ENCODE measurements around the gene TRIP13. TPM values are rescaled to one million over a fixed set of nuclear protein-coding genes. Genes with fewer than 3 reads are reported as not detected.

Gene TRIP13
- total and polyA plus RNA-seq, 12 donors = 0.30 to 5.0 (median 0.78) TPM

DNA sequence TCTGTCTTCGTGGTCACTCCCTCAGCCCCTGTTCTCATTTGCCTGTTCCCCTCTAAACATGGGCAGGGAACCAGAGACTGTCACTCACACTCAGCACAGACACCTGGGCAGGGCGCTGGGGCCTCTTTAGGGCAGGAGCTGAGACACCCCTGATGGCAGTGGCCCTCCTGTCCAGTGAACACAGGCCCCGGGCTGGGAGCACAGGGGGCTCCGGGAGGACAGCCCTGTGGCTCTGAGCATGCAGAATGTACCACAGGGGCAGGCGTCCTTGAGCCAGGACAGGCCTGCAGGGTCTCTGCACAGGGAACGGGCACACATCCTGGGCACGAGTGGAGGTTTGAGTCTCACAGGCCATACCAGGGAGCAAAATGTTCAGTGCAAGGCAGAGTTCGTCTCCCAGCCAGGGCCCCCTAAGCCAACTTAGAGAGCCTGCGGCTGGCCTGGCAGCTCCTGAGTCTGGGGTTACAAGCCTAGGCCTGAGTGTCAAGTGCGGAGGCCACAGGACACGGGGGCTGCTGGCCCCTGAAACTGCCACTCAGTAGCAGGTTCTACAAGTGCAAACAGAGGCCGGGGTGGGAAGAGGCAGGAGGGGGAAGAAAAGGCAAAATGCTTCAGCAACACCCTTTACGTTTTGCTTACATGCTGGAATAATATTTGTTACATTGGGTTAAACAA is 60.0 kb downstream of the TRIP13 start:
- Histone ChIP-seq H3K4me1 (replicated peaks in 1 of 2) (no peaks in the 10 kb centered on the region), H3K27ac (no peak overlapping the region), H3K9me3 (replicated peaks in 1 of 3) (no peaks in the 10 kb centered on the region), H3K4me3 (no peak overlapping the region), H3K27me3 (no peaks in the 10 kb centered on the region), H3K36me3 (replicated peaks in 1 of 2) (no peaks in the 10 kb centered on the region)
- WGBS, 4 donors = 49 to 85% (median 80%) methylated on average over 3 to 13 of the region's 13 CpGs
- peak in 1 of 7 donors; percentile 31 for DNase-seq
- TF ChIP-seq POLR2A (IDR thresholded peaks at IDR 0.05) = no peak
- TF ChIP-seq, protein P1, sequence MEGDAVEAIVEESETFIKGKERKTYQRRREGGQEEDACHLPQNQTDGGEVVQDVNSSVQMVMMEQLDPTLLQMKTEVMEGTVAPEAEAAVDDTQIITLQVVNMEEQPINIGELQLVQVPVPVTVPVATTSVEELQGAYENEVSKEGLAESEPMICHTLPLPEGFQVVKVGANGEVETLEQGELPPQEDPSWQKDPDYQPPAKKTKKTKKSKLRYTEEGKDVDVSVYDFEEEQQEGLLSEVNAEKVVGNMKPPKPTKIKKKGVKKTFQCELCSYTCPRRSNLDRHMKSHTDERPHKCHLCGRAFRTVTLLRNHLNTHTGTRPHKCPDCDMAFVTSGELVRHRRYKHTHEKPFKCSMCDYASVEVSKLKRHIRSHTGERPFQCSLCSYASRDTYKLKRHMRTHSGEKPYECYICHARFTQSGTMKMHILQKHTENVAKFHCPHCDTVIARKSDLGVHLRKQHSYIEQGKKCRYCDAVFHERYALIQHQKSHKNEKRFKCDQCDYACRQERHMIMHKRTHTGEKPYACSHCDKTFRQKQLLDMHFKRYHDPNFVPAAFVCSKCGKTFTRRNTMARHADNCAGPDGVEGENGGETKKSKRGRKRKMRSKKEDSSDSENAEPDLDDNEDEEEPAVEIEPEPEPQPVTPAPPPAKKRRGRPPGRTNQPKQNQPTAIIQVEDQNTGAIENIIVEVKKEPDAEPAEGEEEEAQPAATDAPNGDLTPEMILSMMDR (IDR thresholded peaks at IDR 0.05) = no peak
- intact Hi-C loops (cut with DNase I) = no loop called here

DNA sequence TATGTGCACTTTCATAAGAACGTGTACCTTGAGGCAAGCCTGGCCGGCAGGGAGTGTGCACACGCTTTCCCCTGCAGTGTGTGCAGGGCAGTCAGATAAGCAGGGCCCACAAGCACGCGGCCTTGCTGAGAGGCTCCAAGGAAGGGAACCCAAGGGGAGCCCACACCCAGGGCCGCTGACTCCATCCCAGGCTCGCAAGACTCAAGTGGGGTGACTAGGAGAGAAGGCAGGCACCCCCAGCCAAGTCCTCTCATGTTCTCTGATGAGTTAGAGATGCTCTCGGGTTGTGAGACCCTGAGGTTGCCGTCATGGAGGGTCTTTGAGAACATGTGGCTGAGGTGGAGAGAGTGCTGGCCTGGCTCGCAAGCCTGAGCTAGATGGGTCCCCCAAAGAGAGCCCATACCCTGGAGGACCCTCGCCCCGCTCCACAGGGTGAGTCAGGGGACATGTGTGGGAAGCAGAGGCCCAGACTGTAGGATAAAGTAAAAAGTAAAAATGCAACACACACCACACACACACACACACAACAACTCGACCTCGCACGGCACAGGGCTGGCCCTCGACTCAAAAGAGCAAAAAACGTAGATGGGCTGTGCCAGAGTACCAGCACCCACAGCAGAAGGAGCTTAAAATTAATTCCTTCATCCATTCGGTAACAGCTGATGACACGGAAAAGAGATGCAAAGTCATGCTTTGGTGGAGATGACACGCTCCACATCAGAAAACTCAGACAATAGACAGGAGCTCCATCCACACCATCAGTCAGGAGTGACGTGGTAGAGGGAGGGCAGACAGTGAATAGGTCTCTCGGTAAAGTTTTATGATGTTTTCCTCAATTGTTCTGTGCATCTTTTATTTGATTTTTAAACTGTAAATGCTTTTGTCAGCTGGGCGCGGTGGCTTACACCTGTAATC is 61.1 kb downstream of the TRIP13 start:
- Histone ChIP-seq H3K4me1 (replicated peaks in 1 of 2) (no peaks in the 10 kb centered on the region), H3K9me3 (replicated peaks in 1 of 3) (no peaks in the 10 kb centered on the region), H3K36me3 (replicated peaks in 1 of 2) (no peaks in the 10 kb centered on the region), H3K27ac (no peak overlapping the region), H3K4me3 (no peak overlapping the region), H3K27me3 (no peaks in the 10 kb centered on the region)
- TF ChIP-seq, protein P1 (IDR thresholded peaks at IDR 0.05) = no peak
- TF ChIP-seq POLR2A (IDR thresholded peaks at IDR 0.05) = no peak
- DNase-seq = peak in 1 of 7 donors; percentile 27
- 73 to 83% (median 82%) methylated on average over 18 to 24 of the region's 24 CpGs for WGBS, 4 donors
- intact Hi-C loops (cut with DNase I) = no loop called here

DNA sequence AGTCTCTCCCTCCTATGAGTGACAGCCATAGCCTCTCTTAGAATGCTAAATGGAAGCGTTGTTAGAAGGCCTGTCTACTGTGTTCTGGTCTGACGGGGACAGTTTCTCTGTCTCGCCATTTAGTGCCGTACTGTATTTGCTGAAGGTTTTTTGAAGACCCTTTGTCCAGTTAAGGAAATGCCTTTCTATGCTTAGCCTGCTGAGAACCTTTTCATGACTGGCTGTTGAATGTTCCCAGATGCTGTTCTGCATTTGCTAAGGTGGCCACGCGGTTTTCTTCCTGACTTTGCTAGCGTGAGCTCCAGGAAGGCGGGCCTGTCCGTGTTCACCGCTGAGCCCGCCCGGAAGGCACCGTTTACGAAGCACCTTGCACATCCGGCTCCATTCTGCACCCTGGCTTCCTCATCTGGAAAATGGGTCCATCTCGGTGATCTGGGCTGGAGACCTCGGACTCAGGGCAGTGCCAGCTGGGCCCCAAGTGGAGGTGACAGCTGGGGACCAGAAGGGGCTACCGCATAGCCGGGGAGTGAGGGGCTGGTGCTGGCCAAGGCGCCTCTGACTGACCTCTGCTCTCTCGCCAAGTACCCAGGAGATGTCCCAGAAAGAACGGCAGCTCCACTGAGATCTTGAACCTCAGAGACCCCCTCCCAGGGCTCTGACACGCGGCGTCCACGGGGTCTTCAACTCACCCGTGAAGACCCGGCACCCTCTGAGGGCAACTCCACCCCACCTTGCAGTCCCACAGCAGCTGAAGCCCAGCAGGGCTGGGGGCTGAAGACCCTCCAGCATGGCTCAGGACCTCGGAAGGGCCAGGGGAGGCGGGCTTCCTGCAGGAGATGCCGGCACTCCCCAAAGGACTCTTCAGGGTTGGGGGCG is 63.4 kb downstream of the TRIP13 start:
- no peaks in the 10 kb centered on the region for H3K27me3 ChIP-seq
- intact Hi-C loops (cut with DNase I) = no loop called here
- WGBS, 4 donors = 77 to 83% (median 80%) methylated on average over 23 to 32 of the region's 32 CpGs
- peak overlapping the region in 3 of 5 donors; percentile 27 to 70 (median 62) for H3K27ac ChIP-seq
- DNase-seq = peak in 3 of 7 donors; percentile 9 to 42 (median 14)
- H3K4me3 ChIP-seq = no peak overlapping the region
- H3K36me3 ChIP-seq (replicated peaks in 1 of 2) = no peaks in the 10 kb centered on the region
- H3K4me1 ChIP-seq (replicated peaks in 1 of 2) = no peaks in the 10 kb centered on the region
- TF ChIP-seq POLR2A (IDR thresholded peaks at IDR 0.05) = no peak
- TF ChIP-seq, protein P1 (IDR thresholded peaks at IDR 0.05) = no peak
- no peaks in the 10 kb centered on the region for H3K9me3 ChIP-seq (replicated peaks in 1 of 3)
